AG04449 (cell line): ENCODE measurements around the gene RNPC3.
"Not testable (repeated sequence)": the region's sequence is repeated elsewhere in the genome, so short reads cannot be mapped to it uniquely, and the experiment has no call there.

ENCODE experiments used
- CTCF ChIA-PET: fragments of 350-600 bp; formaldehyde crosslinking; extraction: SDS; loops from one replicate; lab custom pipeline; 2021; ENCODE audit warnings: antibody characterized with exemption; lab: Yijun Ruan, JAX
- POLR2A ChIA-PET: fragments of 400-600, 350-600 bp; formaldehyde crosslinking; extraction: SDS; loops from one replicate; lab custom pipeline; 2020; ENCODE audit warnings: antibody characterized with exemption, inconsistent platforms; lab: Yijun Ruan, JAX
- DNase-seq: peaks from one replicate; pipeline ENCODE4 v3.0.0-alpha.2; 2010; ENCODE audit warnings: low read depth, low spot score
- H3K4me3 ChIP-seq: 2 replicates; pipeline ENCODE4 v1.5.1; 2011; ENCODE audit warnings: low read depth, mild to moderate bottlenecking, control low read depth, low read length
- CTCF ChIP-seq: IDR thresholded peaks from one replicate; pipeline ENCODE4 v1.5.1; 2011; ENCODE audit warnings: mild to moderate bottlenecking, moderate library complexity, low read length, control low read depth, inconsistent platforms; ENCODE audit not compliant: insufficient read depth; ENCODE audit errors: missing control alignments

Gene RNPC3

GRCh38 chr1:103584537-103584936 is 59.0 kb downstream of the RNPC3 start:
- CTCF ChIA-PET: no interaction called here
- no peak for TF ChIP-seq CTCF
- DNase-seq: no peak
- POLR2A ChIA-PET: no interaction called here
- H3K4me3 ChIP-seq: no peak overlapping the region

GRCh38 chr1:103602740-103603139 is 77.2 kb downstream of the RNPC3 start:
- DNase-seq, CTCF ChIA-PET, POLR2A ChIA-PET, H3K4me3 ChIP-seq: not testable (repeated sequence)
